Measurements from ENCODE around the gene ANKMY1.

Gene ANKMY1

DNA sequence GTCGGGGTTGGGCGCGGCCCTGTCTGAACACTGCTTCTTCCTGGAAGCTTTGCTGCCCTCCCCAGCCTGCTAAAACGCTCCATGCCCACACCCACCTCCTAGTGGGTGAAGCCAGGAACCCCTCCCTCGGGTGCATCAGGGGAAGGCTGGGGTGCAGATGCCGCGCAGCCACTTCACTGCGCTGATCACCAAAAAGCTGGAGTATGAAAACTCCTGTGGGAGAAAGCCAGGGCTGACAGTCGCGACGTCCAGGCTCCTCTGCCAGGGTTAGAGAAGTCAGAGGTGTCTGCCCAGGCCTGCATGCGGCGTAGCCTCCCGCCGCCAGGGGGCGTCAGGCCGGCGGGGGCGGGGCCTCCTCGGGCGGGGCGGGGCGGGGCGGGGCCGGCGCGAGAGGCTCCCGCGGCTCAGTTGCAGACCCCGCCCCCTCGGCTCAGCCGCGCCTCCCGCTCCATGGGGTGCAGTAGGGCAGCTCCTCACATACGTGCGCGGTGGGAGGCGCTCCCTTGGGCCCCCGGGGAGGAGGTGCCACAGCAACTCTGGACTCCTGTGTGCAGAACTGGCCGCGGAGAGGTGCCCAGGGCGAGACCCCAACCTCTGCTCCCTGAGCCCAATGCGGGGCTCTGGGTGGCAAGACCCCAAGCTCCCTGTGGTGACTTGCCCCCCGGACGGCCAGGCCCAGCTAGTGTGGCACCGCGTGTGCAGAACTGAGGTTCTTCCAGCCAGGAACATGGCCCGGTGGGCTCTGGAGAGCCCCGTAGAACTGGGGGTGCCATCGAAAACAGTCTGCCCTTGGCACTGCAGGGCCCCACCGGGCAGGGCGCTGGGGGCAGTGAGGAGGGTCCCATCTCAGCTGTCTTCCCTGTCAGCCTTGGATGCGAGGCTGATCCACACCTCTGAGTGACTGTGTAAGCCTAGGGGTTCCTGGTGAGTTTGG lies 8.7 kb upstream of the ANKMY1 start:
- DNase-seq, result peak; percentile 97

- DNase-seq, result peak; percentile 91
Measured at GRCh38 chr2:240565333-240566202, 7.8 kb upstream of the ANKMY1 start.

DNA sequence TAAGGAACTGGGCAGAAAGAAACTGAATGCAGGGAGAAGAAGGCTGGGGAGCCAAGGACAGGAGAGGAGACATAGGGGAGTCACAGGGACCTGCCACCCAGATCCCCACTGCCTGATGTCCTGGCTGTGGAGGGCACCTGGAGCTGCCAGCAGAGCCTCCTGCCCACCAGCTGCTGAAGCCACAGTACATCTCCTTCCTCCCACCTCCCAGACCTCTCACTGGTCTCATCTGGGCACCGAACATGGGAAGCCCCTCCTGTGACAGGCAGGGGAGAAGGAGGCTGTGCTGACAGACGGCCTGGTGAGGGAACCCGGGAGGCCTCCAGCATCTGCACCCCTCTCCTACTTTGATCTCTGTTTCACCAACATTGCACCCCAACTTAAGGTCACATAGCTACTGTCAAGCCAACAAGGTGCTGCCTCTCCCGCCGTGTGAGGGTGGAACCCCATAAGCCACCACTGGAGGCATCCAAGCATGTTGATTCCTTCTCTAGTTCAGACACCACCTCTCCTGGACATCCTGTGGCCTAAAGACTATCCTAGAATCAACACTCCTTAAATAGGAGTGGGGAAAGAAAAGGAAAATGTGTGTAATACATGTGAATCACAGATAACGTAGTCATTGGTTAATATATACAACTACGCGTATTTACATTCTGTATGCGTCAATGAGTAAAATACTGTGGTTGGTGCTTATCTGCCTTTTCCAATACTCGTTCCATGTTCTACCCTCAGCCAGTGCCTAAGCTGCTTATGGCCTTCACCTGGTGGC lies 7.0 kb upstream of the ANKMY1 start:
- peak; percentile 65 for DNase-seq

- peak; percentile 23 for DNase-seq
Measured at GRCh38 chr2:240563951-240564560, 6.3 kb upstream of the ANKMY1 start.

GRCh38 chr2:240563231-240563630 lies 5.4 kb upstream of the ANKMY1 start:
- peak; percentile 21 for DNase-seq

GRCh38 chr2:240561325-240561971 lies 3.7 kb upstream of the ANKMY1 start:
- DNase-seq, result peak; percentile 39

GRCh38 chr2:240560480-240561324 lies 2.9 kb upstream of the ANKMY1 start:
- peak; percentile 100 for DNase-seq

DNA sequence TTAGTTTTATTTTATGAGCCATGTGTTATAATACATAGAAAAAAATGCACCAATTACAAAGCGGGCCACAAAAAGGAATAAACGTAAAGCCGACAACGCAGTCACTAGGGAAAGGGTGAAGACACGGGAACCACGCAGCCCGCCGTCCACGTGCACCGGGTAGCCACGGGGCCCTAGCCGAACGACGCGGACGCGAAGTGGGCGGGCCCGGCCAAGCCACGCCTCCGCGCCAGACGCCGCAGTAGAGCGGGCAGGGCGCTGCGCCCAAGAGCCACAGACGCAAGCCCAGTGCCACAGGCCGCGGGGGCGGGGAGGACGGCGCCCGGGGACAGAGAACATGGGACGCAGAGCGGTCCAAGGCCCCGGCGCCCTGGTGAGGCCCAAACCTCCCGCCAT lies 2.3 kb upstream of the ANKMY1 start, which contains the start of gene DUSP28:
DUSP28 (plus strand) TSS at position 274 of the 396 bp plus-strand sequence. CDS start 328 bp downstream, outside the sequence.
- DNase-seq, result peak; percentile 93

DNA sequence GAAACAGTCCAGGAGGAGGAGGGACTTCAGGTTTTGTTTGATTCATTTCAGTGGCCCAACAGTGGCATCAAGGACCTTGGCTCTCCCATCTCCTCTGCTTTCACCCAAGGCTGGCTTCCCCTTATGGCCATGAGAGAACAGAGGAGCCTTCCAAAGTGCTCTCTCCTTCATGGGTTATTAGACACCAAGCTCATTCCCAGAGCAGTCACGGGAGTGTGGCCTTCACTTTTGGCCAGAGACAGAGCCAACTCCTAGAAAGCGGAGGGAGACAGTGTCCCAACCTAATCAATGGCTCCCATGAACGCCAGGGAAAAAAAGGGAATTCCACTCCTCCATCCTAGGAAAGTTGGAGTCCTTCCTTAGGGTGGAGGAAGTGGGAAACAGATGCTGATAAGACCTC lies 1.5 kb upstream of the ANKMY1 start:
- DNase-seq, result peak; percentile 34

DNA sequence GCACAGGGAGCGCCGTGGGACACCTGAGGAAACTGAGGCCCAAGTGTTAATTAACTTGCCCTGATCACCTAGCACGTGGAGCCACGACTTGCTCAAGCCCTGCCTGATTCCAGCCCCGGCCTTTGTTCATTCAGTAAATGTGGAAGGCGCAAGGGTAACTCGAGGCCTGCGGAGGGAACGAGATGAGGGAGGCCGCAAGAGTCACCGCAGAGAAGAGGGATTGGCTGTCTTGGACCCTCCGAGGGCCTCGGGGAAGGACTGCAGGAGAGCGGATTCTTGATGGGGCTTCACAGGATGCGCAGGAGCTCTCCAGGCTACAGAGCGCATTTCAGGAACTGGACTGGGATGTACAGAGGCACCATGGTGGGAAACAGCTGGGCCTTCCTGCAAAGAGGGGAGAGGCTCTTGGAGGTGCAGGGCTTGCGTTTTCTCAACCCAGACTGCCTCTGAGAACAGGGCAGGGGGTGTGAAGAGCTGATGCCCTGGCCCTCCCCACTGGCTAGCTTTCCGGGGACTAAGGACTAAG lies 511 bp upstream of the ANKMY1 start:
- DNase-seq, result peak; percentile 22

- peak; percentile 25 for DNase-seq
Measured at GRCh38 chr2:240557101-240557751, 562 bp downstream of the ANKMY1 start.

DNA sequence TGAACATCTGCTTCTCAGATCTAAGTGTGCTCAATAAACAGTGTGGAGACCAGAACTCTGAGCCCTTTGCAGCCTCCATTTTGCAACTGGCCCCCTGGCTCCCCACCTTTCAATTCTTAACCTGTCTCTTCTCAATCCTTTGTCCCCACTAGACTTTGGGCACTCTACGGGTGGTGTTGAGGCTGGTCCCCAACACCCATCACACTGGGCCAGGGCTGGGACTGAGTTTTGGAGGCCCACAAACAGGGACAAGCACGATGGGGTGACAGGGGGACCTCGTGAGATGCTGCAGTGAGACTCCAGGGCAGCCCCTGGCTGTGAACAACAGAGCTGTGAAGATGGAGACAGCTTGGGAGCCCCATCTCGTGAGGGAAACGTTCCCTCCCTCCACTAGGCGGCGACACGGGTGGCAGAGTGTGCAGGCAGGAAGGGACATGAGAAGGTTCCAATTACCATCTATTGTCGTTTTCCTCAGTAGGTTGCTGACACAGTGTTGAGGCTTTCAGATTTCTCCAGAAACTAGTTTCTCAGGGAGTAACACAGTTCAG lies 1.2 kb downstream of the ANKMY1 start:
- peak; percentile 78 for DNase-seq

GRCh38 chr2:240555541-240556250 lies 2.1 kb downstream of the ANKMY1 start:
- no peak for DNase-seq

DNA sequence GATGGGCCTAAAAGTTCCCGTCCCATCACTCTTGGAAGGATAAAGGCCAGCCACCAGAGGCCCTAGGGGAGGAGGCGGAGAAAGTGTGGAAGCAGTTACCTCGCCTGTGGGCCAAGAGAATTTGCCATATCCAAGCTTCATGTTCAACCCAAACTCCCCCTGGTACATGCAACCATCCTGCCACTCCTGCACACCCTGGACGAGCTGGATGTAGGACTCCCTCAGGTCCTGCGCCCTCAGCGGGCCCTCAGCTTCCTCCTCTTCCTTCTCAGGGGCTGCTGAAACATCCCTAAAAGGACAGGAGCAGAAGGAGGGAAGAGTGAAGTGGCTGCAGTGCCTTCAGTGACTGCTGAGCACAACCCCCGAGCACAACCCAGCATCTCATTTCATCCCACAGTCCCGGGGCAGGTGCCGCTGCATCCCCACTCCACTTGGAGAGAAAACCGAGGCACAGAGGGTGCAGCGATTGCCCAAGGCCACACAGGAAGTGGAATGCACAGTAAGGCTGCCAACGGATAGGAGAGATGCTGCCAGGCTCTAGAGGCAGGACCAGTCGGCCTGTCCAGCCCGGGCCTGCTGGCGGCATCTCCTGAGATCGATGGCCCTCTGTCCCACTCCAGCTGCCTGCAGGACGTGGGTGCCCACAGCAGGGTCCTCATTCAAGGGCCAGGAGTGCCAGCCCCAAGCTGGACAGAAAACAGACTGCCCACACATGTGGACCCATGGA lies 2.9 kb downstream of the ANKMY1 start:
- DNase-seq, result no peak

- no peak for DNase-seq
Measured at GRCh38 chr2:240553956-240554480, 3.8 kb downstream of the ANKMY1 start.

GRCh38 chr2:240551811-240552210 lies 6.0 kb downstream of the ANKMY1 start:
- no peak for DNase-seq

- no peak for DNase-seq
Measured at GRCh38 chr2:240551288-240551687, 6.5 kb downstream of the ANKMY1 start.

DNA sequence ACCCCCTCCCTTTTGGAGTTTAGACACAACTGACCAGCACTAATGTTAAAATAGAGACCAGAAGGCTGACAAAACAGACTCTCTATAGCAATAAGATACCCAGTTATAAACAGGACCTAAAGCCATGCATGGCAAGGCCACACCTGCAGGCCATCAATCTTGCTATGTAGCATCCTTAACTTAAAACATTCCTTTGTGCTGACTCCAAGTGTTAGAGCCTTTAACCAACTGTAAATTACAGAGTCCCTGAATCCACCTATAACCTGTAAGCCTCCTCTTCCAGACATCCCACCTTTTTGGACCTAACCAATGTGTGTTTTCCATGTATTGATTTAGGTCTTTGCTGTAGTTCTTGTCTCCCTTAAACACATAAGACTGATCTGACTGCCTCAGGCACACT lies 17.9 kb downstream of the ANKMY1 start:
- no peak for DNase-seq

Data from stimulated activated CD8-positive, alpha-beta memory T cell treated with anti-CD3 and anti-CD28 coated beads, Interleukin-4, amount 100 ng/mL, for 48 hours (primary cell).